Epidermal melanocyte (primary cell): ENCODE data around the gene RAD51B.

ENCODE experiments used
- DNase-seq: peaks from one replicate; pipeline ENCODE4 v3.0.0; 2011; ENCODE audit warnings: low spot score; ENCODE audit not compliant: insufficient read length

RAD51B gene

GRCh38 chr14:68626386-68626785 is 806.8 kb downstream of the RAD51B start:
- no peak for DNase-seq

GRCh38 chr14:68627050-68627867 is 807.7 kb downstream of the RAD51B start:
- no peak for DNase-seq

GRCh38 chr14:68627868-68628604 is 808.5 kb downstream of the RAD51B start:
- DNase-seq, result peak; percentile 72

DNA sequence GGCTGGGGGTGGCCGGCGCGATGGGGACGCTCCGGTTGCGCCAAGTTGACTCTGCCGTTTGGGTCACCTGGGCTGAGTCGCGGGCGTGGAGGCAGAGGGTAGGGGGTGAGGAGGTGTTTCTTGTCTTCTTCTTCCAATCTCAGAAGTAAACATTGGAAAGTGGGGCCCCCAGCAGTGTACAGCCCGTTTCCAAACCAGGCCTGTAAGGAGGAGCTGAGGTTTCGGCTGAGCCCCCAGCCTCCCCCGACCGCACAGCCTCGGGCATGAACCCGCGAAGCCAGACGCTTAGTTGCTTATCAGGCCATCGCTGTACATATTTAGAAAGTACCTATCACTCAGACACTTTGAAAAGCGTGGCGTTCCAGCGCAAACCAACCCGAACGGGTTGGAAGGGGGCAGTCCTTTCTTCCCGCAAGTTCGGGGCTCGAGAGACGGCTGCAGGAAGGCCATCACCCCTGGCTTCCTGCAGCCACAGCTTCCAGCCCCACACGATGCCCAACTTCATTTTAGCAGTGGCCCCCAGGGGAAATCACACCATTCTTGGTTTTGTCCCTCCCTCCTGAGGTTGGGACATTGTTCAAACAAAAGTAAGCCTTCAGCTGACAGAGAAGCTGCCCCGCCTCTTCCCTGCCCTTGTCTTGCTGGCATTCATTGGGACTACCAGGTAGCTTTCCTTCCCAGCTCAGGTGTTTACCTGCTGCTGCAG is 809.2 kb downstream of the RAD51B start:
- no peak for DNase-seq

DNA sequence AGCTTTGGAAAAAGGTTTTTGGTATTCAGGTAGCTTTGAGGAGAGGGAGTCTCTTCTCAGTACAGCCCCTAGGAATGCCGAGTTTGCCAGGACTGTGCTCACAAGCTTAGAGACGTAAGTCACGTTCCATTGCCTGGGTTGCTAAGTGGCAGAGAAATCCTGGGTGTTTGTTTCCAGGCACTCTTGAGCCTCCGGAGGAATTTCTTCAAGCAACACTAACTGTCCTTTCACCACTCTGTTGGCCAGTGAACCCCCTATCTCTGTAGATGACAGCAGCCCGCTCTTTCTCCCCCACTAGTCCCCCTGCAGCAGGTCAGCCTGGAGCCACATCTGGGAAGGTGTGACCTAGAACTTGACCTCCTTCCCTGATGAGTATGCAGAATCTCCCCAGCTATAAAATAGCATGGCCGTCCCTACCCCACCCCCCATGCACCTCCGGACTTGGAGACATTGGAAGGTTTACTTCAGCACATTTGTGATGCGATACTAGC is 810.5 kb downstream of the RAD51B start:
- DNase-seq, result no peak

DNA sequence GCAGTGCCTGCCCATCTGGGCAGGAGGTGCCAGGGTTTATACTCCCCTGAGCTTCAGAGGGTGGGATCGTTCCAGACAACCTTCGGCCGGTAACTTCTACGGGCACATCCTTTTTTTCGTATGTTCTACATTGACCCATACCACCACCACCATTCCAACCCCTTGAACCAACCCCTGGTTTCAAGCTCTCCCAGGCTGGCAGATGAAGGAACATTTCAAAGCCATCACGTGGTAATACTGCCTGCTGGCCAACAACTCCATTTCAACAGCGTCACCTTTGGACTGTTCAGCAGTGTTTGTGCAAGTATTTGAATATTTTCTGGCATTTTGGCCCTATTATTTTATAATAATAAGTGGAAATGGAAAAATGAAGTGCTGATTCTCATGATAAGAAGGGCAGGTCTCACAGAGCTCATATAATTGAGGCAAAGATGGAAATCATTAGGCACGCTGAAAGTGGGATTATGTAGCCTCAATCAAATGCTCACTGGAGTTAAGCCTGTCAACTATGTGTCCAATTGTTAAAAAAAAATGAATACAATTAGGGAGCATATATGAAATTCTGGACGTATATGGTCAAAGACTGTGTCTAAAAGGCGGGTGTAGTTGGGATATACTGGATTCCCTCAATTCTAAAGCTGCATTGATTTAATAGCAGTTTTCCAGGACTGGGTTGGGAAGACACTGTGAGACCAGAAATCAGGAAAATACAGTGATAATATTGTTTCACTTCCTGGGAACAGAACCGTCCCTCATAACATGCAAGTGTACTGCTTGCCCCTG is 811.2 kb downstream of the RAD51B start:
- DNase-seq, result no peak

- no peak for DNase-seq
These were observed 811.9 kb downstream of the RAD51B start for GRCh38 chr14:68631394-68632053.

GRCh38 chr14:68632054-68632895 is 812.7 kb downstream of the RAD51B start:
- no peak for DNase-seq

GRCh38 chr14:68633131-68633991 is 813.8 kb downstream of the RAD51B start:
- peak; percentile 67 for DNase-seq

- no peak for DNase-seq
These were observed 814.8 kb downstream of the RAD51B start for GRCh38 chr14:68634332-68634731.

DNA sequence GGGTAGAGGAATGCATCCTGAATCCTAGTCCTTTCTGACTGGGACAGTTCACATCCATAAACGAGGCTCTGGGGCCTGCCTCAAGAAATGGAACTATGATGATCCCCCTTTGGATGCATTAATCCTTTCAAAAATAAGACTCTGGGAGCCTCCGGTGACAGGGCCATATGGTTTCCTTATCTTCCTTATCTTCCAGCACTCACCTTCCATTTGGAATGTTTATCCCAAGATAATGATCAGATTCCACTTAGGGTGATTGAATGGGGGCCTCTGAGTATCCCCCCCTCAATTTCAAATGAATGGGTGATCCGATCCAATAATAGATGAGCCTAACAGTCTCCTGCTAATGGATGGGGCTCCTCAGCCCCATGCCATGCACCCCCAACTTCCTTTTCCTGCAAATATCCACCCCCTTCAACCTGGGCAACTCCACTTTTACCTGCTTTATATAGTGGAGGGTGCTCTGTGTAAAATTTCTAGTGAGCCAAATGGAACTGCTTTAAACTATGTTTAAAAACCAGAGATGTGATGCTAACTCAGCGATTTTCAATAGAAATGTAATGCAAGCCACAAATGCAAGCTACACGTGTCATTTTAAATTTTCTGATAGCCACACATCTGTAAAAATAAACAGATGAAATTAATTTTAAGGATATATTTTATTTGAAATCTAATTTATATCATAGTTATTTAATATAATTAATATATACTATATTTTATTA is 815.5 kb downstream of the RAD51B start:
- no peak for DNase-seq

GRCh38 chr14:68636597-68636996 is 817.0 kb downstream of the RAD51B start:
- DNase-seq, result no peak

DNA sequence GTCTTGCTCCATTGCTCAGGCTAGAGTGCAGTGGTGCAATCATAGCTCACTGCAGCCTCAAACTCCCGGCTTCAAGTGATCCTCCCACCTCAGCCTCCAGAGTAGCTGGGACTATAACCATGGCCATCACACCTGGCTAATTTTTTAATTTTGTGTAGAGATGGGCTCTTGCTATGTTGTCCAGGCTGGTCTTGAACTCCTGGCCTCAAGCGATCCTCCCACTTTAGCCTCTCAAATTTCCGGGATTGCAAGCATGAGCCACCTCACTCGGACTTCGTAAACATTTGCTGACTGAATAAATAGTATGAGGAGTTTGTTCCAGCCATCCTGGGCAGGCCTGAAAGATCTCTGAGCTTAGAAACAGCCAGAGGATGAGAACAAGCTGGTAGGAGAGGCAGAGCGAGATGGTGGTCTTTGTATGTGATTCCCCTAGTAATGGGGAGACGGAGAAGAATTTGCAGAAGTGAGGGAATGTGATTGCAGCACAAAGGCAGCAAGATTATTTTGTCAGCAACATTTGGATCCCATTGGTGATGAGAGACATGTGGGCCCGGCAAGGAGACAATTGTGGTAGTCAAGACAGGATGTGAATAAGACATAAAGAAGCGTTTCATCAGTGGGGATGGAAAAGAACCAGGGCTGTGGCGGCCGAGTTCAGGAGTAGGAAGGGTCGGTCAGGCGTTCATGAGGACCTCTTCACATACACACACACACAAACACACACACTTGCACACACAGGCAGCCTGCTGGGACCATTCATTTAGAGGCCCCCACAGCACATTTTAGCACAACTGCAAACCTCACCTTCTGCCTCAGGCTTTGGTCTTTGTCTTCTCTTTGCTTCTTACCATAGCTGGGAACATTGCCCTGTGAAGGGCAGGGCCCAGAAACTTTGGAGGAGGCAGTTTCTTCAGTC is 817.8 kb downstream of the RAD51B start:
- DNase-seq, result no peak

DNA sequence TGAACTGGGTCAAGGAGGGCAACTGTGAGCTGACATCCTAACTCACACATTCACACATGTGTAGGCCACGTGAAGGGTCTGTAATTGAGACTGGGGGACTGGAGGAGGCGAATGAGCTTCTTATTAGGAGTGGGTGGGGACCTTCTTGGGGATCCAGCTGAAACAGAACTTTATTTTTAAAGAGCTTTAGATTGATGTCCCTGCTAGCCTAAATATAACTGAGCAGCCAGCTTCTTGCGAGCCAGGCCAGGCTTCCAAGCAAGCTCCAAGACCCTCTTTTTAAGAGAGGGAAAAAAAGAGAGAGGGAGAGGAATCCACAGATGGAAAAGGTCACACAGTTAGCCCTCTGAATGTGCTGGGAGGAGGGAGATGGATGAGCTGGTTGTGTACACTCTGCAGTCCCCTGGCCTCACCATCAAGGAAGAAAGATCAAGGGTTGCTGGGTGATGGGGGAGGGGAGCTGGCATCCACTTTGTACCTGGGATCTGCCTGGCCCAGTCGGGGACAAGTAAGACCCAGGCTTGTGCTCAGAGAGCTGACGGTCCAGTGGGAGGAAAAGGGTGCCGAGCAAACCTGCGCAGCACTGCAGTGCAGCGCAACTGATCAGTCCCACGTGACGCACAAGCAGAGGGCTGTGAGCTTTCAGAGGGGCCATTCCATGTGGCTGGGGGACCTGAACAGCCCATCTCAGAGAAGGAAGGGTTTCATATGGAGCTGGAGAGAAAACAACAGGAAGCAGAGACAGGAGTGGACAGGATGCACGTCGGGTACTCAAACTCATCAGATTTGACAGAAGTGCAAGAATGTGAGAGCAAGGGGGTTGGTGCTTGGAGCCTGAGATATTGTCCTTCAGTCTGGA is 818.8 kb downstream of the RAD51B start:
- no peak for DNase-seq

DNA sequence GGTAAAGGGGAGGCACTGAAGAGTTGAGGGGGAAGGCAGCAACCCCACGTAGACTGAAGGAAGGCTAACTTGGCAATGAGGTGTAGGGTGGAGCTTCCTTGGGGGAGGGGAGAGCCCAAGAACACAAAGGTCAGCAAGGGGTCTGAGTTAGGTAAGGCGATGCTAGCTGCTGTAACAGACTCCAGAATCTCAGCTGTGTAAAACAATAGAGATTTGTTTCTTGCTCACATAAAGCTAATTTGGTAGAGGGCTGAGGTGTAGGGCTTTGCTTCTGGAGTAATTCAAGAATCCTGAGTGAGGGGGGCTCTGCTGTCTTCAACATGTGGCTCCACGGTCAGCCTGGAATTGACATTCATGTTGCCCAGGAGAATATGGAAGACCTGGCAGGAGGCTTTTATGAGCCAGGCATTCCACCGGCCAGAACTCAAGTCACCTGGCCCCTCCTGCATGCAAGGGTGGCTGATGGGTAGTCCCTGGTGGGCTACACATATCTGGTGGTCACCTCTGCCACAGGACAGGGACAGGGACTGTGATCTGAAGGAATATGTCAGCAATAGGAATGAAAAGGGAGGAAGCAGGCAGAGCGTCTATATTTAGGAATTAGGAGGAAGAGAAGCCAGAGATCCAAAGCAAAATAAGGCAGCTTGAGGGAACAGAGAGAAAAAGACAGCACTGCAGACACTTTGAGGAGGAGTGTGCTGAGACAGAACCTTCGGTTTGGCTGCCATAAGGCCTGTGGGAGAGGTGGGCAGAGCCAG is 819.6 kb downstream of the RAD51B start:
- DNase-seq, result no peak
